Common myeloid progenitor, CD34-positive (primary cell): ENCODE results near the gene SCAI.
"Not testable (repeated sequence)": the region's sequence is repeated elsewhere in the genome, so short reads cannot be mapped to it uniquely, and the experiment has no call there.

ENCODE experiments used
- CTCF ChIA-PET: fragments of 350-600 bp; sonication (Branson Sonifier 250); formaldehyde crosslinking; loops from one replicate; lab custom pipeline; 2021; ENCODE audit warnings: antibody characterized with exemption; lab: Charles Lee
- POLR2A ChIA-PET: fragments of 350-600 bp; sonication (Branson Sonifier 250); formaldehyde crosslinking; loops from one replicate; lab custom pipeline; 2021; ENCODE audit warnings: antibody characterized with exemption; lab: Charles Lee
- DNase-seq, 3 donors: peaks; one replicate each; pipeline versions ENCODE4 v3.0.0 to v3.0.0-alpha.2; 2013
- H3K27ac ChIP-seq, 2 experiments: 1 replicate in 1 of 2; 2 replicates in 1 of 2; pipeline ENCODE4 v1.7.0; 2013; ENCODE audit warnings: inconsistent platforms in 2 of 2, low read length in 2 of 2, mild to moderate bottlenecking in 2 of 2, low read depth in 1 of 2, moderate library complexity in 1 of 2; ENCODE audit not compliant: severe bottlenecking in 2 of 2, insufficient read depth in 1 of 2, poor library complexity in 1 of 2
- H3K27me3 ChIP-seq, 5 experiments: replicated peaks in 2 of 5; 1 replicate in 3 of 5; 2 replicates in 2 of 5; pipeline versions ENCODE4 v1.6.1 to v1.7.0; 2013; ENCODE audit warnings: low read length in 4 of 5, mild to moderate bottlenecking in 2 of 5, moderate library complexity in 2 of 5, inconsistent platforms in 1 of 5; ENCODE audit not compliant: insufficient read depth in 5 of 5, control insufficient read depth in 4 of 5
- H3K36me3 ChIP-seq, 4 experiments: 1 replicate in 2 of 4; 2 replicates in 2 of 4; pipeline versions ENCODE4 v1.6.1 to v1.7.0; 2013; ENCODE audit warnings: low read length in 3 of 4, control low read depth in 1 of 4, mild to moderate bottlenecking in 1 of 4; ENCODE audit not compliant: control insufficient read depth in 4 of 4, insufficient read depth in 4 of 4
- H3K4me1 ChIP-seq, 4 experiments: 1 replicate in 3 of 4; 2 replicates in 1 of 4; pipeline versions ENCODE4 v1.6.1 to v1.7.1; 2013; ENCODE audit warnings: low read length in 3 of 4, mild to moderate bottlenecking in 3 of 4, control low read depth in 1 of 4, inconsistent platforms in 1 of 4, moderate library complexity in 1 of 4; ENCODE audit not compliant: control insufficient read depth in 4 of 4, insufficient read depth in 4 of 4; ENCODE audit errors: control extremely low read depth in 1 of 4
- H3K4me3 ChIP-seq, 7 experiments: 1 replicate in 4 of 7; 2 replicates in 3 of 7; pipeline versions ENCODE4 v1.5.1 to v1.7.0; 2013; ENCODE audit warnings: mild to moderate bottlenecking in 7 of 7, low read length in 6 of 7, moderate library complexity in 6 of 7, inconsistent platforms in 2 of 7, low read depth in 2 of 7, control low read depth in 1 of 7; ENCODE audit not compliant: insufficient read depth in 4 of 7, control insufficient read depth in 1 of 7; ENCODE audit errors: extremely low read depth in 1 of 7
- H3K9me3 ChIP-seq, 5 experiments: 1 replicate in 4 of 5; 2 replicates in 1 of 5; pipeline versions ENCODE4 v1.6.1 to v1.7.1; 2013; ENCODE audit warnings: low read length in 4 of 5, mild to moderate bottlenecking in 2 of 5, inconsistent platforms in 1 of 5, low read depth in 1 of 5, moderate library complexity in 1 of 5; ENCODE audit not compliant: control insufficient read depth in 4 of 5, insufficient read depth in 2 of 5; ENCODE audit errors: control extremely low read depth in 1 of 5
- WGBS: methylation state at CpG from one replicate; pipeline ENCODE4 v1.1.5; 2013; ENCODE audit not compliant: insufficient coverage; 5-methylcytosine and 5-hydroxymethylcytosine counted together

The SCAI gene

DNA sequence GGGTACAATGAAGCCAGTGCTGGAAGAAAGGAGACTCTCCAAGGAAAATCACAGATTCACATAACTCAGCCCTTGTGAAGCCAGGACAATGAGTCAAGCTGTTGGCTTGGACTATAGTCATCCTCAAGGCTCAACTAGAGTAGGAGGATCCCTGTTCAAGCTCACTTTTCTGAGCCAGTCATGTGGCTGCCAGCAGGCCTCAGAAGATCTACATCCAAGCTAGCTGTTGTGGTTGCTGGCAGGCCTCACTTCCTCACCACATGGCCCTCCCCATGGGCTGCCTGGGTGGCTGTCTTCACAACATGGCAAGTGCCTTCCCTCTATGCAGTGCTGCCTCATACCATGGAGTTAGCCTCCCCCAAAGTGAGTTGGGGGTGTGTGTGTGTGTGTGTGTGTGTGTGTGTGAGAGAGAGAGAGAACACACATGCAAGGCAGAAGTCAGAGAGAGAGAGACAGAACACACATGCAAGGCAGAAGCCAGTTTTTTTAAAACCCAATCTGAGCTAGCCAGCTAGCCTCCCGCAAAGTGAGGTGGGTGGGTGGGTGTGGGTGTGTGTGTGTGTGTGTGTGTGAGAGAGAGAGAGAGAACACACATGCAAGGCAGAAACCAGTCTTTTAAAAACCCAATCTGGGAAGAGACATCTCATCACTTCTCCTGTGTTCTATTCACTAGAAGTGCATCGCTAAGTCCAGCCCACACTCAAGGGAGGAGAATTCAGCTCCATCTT lies 17.1 kb downstream of the SCAI start:
- CTCF ChIA-PET, result interaction anchor here (0.6 to 2.3 kb wide), 10 partner anchors 14 to 650 kb away, joined by 3 to 18 read pairs (median 4); partner anchors contain the start of gene SCAI
- Histone ChIP-seq H3K36me3 (no peaks in the 10 kb centered on the region), H3K27me3 (no peaks in the 10 kb centered on the region), H3K27ac (peak overlapping the region in 1 of 2 experiments; percentile 23), H3K4me3 (peak overlapping the region in 1 of 7 experiments; percentile 20), H3K9me3 (no peaks in the 10 kb centered on the region), H3K4me1 (peaks cover 3 to 54% (median 34%) of the 10 kb centered on the region in 4 experiments)
- POLR2A ChIA-PET, result interaction anchor here (0.6 to 0.8 kb wide), 8 partner anchors 10 to 261 kb away, joined by 3 to 5 read pairs (median 4); no protein-coding TSS in a partner anchor
- DNase-seq, result peak; percentile 99 to 100 (median 99)
- WGBS, result no CpG with 5 or more reads among the region's 2 CpGs

DNA sequence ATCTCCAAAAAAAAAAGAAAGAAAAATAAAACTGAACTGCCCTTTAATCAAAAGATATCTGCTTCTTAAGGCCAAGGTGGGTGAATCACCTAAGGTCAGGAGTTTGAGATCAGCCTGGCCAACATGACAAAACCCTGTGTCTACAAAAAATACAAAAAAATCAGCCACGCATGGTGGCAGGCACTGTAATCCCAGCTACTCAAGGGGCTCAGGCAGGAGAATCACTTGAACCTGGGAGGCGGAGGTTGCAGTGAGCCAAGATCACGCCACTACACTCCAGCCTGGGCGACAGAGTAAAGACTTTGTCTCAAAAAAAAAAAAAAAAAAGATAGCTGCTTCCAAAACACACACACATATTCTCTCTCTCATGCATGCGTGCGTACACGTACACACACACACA lies 17.8 kb downstream of the SCAI start:
- H3K27ac ChIP-seq, result peak overlapping the region in 1 of 2 experiments; percentile 14
- no peaks in the 10 kb centered on the region for H3K27me3 ChIP-seq
- peak overlapping the region in 1 of 7 experiments; percentile 41 for H3K4me3 ChIP-seq
- CTCF ChIA-PET, result interaction anchor here (0.6 to 2.3 kb wide), 10 partner anchors 13 to 650 kb away, joined by 3 to 18 read pairs (median 4); partner anchors contain the start of gene SCAI
- no peaks in the 10 kb centered on the region for H3K36me3 ChIP-seq
- no peak for DNase-seq
- H3K4me1 ChIP-seq, result peaks cover 6 to 60% (median 40%) of the 10 kb centered on the region in 4 experiments
- no CpG with 5 or more reads among the region's 7 CpGs for whole genome bisulfite sequencing
- POLR2A ChIA-PET, result interaction anchor here (0.6 to 0.8 kb wide), 6 partner anchors 10 to 262 kb away, joined by 3 to 5 read pairs (median 4); no protein-coding TSS in a partner anchor
- H3K9me3 ChIP-seq, result no peaks in the 10 kb centered on the region

- WGBS, result 0% methylated on average over 1 of the region's 2 CpGs
- no peaks in the 10 kb centered on the region for H3K27me3 ChIP-seq
- ChIA-PET CTCF (interaction anchor here (1.9 to 2.1 kb wide), 2 partner anchors 9 to 22 kb away, joined by 5 to 9 read pairs; partner anchors contain the start of gene SCAI), POLR2A (interaction anchor here (1.0 kb wide), 1 partner anchor 17 kb away, joined by 3 read pairs; no protein-coding TSS in a partner anchor)
- H3K36me3 ChIP-seq, result no peaks in the 10 kb centered on the region
- peak overlapping the region in 1 of 7 experiments; percentile 42 for H3K4me3 ChIP-seq
- peak overlapping the region; percentile 78 to 82 for H3K27ac ChIP-seq
- peaks cover 6 to 61% (median 33%) of the 10 kb centered on the region in 4 experiments for H3K4me1 ChIP-seq
- DNase-seq, result peak; percentile 39 to 92 (median 86)
- no peaks in the 10 kb centered on the region for H3K9me3 ChIP-seq
These were observed 22.2 kb downstream of the SCAI start for GRCh38 chr9:125121146-125121545.

GRCh38 chr9:125119643-125120286 lies 23.6 kb downstream of the SCAI start:
- no peaks in the 10 kb centered on the region for H3K36me3 ChIP-seq
- peak; percentile 59 to 72 (median 60) for DNase-seq
- no peaks in the 10 kb centered on the region for H3K27me3 ChIP-seq
- ChIA-PET POLR2A (no interaction called here), CTCF (interaction anchor here (1.9 to 2.1 kb wide), 2 partner anchors 8 to 23 kb away, joined by 5 to 9 read pairs; partner anchors contain the start of gene SCAI)
- no peaks in the 10 kb centered on the region for H3K9me3 ChIP-seq
- peak overlapping the region; percentile 78 to 82 for H3K27ac ChIP-seq
- H3K4me3 ChIP-seq, result peak overlapping the region in 1 of 7 experiments; percentile 13
- 65% methylated on average over 3 of the region's 4 CpGs for WGBS
- peaks cover 6 to 48% (median 23%) of the 10 kb centered on the region in 4 experiments for H3K4me1 ChIP-seq

DNA sequence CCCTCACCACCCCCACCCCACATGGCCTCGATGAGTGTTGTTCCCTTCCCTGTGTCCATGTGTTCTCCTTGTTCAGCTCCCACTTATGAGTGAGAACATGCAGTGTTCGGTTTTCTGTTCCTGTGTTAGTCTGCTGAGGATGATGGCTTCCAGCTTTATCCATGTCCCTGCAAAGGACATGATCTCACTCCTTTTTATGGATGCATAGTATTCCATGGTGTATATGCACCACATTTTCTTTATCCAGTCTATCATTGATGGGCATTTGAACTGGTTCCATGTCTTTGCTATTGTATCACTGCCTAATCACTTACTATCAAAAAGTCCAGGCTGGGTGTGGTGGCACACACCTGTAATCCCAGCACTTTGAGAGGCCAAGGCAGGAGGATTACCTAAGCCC lies 24.6 kb downstream of the SCAI start:
- H3K4me1 ChIP-seq, result peaks cover 3 to 38% (median 20%) of the 10 kb centered on the region in 4 experiments
- H3K4me3 ChIP-seq, POLR2A ChIA-PET, H3K36me3 ChIP-seq, H3K9me3 ChIP-seq, H3K27me3 ChIP-seq, DNase-seq, H3K27ac ChIP-seq: not testable (repeated sequence)
- 100% methylated on average over 1 of the region's 2 CpGs for WGBS
- CTCF ChIA-PET, result interaction anchor here (1.2 to 1.4 kb wide), 2 partner anchors 25 kb away, joined by 3 to 4 read pairs; no protein-coding TSS in a partner anchor

DNA sequence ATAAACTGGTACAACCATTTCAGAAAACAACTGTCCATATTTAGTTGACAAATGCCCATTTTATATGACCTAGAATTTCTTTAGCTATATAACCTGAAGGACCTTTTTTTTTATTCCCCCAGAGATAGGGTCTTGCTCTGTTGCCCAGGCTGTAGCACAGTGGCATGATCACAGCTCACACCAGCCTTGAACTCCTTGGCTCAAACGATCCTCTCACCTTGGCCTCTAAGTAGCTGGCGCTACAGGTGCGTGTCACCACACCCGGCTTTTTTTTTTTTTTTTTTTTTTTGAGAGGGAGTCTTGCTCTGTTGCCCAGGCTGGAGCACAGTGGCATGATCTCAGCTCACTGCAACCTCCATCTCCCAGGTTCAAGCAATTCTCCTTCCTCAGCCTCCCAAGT lies 28.8 kb downstream of the SCAI start:
- DNase-seq, H3K27ac ChIP-seq, H3K4me1 ChIP-seq, POLR2A ChIA-PET, H3K27me3 ChIP-seq, H3K4me3 ChIP-seq: not testable (repeated sequence)
- peaks cover 5 to 30% (median 8%) of the 10 kb centered on the region in 5 experiments for H3K9me3 ChIP-seq
- WGBS, result no CpG with 5 or more reads among the region's 4 CpGs
- H3K36me3 ChIP-seq, result peaks cover 0 to 12% (median 8%) of the 10 kb centered on the region in 4 experiments
- CTCF ChIA-PET, result interaction anchor here (4.2 kb wide), 1 partner anchor 29 kb away, joined by 13 read pairs; the partner anchor contains the start of gene SCAI
